Subcutaneous adipose tissue (tissue), 4 donors: Measurements from ENCODE around the gene SYNPR. TPM values are rescaled to one million over a fixed set of nuclear protein-coding genes. Genes with fewer than 3 reads are reported as not detected.

Source experiments
- total RNA-seq, 4 donors: library from RNA; depleted of rRNA; stranded (reverse); fragments of >200 nt; gene quantifications; one replicate each; pipeline ENCODE4 v1.1.0, GENCODE V29; 2016
- TF ChIP-seq, protein P1 (sequence below): fragments of 450-650 bp; IDR thresholded peaks from one replicate; pipeline ENCODE4 v1.5.1; 2016; ENCODE audit warnings: low read depth, mild to moderate bottlenecking, control low read depth, antibody characterized with exemption, moderate library complexity

Gene SYNPR
- total RNA-seq, 4 donors from 2014 or later = not detected

- TF ChIP-seq, protein P1, sequence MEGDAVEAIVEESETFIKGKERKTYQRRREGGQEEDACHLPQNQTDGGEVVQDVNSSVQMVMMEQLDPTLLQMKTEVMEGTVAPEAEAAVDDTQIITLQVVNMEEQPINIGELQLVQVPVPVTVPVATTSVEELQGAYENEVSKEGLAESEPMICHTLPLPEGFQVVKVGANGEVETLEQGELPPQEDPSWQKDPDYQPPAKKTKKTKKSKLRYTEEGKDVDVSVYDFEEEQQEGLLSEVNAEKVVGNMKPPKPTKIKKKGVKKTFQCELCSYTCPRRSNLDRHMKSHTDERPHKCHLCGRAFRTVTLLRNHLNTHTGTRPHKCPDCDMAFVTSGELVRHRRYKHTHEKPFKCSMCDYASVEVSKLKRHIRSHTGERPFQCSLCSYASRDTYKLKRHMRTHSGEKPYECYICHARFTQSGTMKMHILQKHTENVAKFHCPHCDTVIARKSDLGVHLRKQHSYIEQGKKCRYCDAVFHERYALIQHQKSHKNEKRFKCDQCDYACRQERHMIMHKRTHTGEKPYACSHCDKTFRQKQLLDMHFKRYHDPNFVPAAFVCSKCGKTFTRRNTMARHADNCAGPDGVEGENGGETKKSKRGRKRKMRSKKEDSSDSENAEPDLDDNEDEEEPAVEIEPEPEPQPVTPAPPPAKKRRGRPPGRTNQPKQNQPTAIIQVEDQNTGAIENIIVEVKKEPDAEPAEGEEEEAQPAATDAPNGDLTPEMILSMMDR = no peak
Observed at GRCh38 chr3:63580151-63580550, 302.0 kb downstream of the SYNPR start.

DNA sequence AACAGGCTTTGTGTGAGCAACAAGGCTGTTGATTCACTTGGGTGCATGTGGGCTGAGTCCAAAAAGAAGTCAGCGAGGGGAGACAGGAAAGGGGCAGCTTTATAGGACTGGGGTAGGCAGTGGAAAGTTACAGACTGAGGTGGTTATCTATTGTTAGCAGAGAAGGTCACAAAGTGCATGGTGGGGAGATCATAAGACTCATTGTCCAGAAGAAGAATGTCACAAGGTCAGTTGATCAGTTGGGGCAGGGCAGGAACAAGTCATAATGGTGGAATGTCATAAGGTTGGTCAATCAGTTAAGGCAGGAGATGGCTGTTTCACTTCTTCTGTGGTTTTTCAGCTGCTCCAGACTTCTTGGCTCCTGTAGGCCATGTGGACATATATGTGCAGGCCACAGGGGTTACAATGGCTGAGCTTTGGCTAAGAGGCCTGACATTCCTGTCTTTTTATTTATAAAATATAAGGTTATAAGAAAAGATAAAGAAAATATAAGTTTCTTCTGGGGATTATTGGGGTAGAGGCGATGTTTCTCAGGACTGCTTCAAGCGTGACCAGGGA, 304.9 kb downstream of the SYNPR start:
- TF ChIP-seq, protein P1 = no peak

- TF ChIP-seq, protein P1 = no peak
Observed at GRCh38 chr3:63584681-63585080, 306.6 kb downstream of the SYNPR start.

GRCh38 chr3:63585927-63586326, 307.8 kb downstream of the SYNPR start:
- TF ChIP-seq, protein P1 = no peak

GRCh38 chr3:63588895-63589294, 310.8 kb downstream of the SYNPR start:
- TF ChIP-seq, protein P1 = no peak

DNA sequence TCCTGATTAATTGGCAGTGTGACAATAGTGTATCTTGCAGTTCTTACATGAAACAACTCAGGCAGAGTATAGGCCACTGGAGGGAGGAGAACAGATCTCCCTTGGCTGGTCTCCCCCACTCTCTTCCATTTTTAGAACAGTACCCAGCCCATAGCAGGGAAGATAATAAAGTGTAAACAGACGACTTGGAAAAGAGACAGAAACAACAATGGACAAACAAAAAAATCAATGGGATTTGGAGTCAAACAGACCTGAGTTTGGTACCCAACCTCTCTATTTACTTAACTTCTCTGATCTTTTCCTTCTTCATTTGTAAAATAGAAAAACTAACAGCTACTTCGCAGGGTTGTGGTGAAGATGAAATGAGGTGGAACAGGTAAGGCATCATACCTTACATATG, 315.7 kb downstream of the SYNPR start:
- TF ChIP-seq, protein P1 = no peak

GRCh38 chr3:63595221-63595620, 317.1 kb downstream of the SYNPR start:
- TF ChIP-seq, protein P1 = no peak
